HG02759 (cell line): ENCODE measurements around the gene NAT16.
"Not testable (repeated sequence)": the region's sequence is repeated elsewhere in the genome, so short reads cannot be mapped to it uniquely, and the experiment has no call there.

ENCODE experiments used
- ATAC-seq: cut with Tn5 transposase; IDR thresholded peaks from one replicate; pipeline ENCODE4 v1.9.1; 2021; ENCODE audit warnings: mild to moderate bottlenecking, moderate library complexity; ENCODE audit not compliant: unreplicated experiment

NAT16 gene

DNA sequence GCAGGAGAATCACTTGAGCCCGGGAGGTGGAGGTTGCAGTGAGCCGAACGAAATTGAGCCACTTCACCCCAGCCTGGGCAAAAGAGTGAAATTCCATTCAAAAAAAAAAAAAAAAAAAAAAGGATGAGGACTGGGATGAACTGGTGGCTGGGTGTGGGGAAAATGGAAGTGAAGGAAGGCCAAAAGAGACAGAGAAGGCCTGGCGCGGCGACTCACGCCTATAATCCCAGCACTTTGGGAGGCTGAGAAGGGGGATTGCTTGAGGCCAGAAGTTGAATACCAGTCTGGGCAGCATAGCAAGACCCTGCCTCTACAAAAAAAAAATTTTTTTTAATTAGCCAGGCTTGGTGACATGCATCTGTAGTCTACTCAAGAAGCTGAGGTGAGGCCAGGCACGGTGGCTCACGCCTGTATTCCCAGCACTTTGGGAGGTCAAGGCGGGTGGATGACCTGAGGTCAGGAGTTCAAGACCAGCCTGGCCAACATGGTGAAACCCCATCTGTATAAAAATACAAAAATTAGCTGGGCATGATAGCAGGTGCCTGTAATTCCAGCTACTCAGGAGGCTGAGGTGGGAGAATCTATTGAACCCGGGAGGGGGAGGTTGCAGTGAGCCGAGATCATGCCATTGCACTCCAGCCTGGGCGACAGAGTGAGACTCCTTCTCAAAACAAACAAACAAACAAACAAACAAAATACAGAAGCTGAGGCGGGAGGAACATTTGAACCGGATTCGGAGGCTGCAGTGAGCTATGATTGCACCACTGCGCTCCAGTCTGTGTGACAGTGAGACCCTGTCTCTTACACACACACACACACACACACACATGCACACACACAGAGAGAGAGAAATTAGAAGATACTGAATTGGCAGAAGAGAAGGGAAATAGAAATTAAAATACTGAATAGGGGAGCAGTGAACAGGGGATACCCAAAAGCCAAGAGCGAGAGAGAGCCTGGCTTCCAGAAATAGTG lies 47.2 kb downstream of the NAT16 start:
- ATAC-seq: not testable (repeated sequence)

DNA sequence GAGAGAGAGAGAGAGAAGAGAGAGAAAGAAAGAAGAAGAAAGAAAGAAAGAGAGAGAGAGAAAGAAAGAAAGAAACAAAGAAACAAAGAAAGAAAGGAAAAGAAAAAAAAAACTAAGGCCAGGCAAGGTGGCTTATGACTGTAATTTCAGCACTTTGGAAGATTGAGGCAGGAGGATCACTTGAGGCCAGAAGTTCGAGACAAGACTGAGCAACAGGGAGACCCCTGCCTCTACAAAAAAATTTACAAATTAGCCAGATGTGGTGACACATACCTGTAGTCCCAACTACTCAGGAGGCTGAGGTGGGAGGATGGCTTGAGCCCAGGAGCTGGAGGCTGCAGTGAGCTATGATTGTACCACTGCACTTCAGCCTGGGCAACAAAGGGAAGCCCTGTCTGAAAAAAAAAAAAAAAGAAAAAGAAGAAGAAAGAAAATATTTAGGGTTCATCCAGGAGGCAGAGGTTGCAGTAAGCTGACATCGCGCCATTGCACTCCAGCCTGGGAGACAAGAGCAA lies 50.4 kb downstream of the NAT16 start:
- no peak for ATAC-seq

DNA sequence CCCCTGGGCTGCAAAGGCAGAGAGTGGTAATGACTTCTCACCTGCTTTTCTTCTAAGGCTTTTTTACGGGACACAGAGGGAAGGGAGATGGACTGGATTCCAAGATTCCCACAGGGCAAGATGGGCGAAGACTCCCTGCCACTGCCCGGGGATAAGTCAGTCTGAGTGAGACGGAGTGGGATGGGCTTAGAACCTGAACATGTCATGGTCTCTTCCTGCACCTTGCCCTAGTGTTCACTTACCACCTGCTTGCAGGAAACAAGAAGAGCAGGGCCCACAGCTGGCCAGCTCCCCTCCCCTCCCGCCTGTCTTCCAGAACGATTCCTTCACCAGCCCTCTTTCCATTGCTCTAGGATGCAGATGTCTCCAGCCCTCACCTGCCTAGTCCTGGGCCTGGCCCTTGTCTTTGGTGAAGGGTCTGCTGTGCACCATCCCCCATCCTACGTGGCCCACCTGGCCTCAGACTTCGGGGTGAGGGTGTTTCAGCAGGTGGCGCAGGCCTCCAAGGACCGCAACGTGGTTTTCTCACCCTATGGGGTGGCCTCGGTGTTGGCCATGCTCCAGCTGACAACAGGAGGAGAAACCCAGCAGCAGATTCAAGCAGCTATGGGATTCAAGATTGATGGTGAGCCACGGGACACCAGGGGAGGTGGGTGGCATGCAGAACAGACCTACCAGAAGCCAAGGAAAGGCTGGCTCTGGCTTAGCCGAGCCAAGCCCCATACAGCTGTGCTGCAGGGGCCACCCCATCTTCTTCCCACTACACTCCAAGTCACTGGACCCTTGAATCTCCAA lies 51.9 kb downstream of the NAT16 start:
- no peak for ATAC-seq

DNA sequence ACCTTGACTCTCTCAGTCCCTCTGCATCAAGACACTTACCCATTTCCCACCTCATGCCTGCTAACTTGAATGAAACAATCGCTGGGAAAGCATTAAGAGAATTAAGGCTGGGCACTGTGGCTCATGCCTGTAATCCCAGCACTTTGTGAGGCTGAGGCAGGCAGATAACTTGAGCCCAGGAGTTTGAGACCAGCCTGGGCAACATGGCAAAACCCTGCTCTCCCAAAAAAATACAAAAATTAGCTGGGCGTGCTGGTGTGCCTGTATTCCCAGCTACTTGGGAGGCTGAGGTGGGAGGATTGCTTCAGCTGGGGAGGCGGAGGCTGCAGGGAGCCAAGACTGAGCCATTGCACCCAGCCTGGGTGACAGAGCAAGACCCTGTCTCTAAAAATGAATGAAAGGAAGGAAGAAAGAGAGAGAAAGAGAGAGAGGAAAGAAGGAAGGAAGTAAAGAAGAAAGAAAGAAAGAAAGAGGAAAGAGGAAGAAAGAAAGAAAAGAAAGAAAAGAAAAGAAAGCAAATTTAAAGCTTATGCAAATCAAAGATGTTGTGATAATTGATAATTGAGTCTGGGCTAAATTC lies 52.5 kb downstream of the NAT16 start:
- no peak for ATAC-seq

DNA sequence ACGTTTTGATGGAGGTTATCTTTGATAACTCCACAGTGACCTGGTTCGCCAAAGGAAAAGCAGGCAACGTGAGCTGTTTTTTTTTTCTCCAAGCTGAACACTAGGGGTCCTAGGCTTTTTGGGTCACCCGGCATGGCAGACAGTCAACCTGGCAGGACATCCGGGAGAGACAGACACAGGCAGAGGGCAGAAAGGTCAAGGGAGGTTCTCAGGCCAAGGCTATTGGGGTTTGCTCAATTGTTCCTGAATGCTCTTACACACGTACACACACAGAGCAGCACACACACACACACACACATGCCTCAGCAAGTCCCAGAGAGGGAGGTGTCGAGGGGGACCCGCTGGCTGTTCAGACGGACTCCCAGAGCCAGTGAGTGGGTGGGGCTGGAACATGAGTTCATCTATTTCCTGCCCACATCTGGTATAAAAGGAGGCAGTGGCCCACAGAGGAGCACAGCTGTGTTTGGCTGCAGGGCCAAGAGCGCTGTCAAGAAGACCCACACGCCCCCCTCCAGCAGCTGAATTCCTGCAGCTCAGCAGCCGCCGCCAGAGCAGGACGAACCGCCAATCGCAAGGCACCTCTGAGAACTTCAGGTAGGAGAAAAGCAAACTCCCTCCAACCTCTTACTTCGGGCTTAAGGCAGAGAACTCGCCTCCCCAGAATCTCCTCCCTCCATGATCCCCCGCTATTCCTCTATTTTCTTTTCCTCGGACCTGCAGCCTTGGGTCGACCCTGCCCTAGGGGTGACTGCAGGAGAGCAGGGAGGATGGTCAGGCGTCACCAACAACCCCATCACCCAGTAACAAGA lies 53.2 kb downstream of the NAT16 start, which contains the start of gene SERPINE1:
TSS of gene SERPINE1 (plus strand) at position 454 of the 809 bp plus-strand sequence. CDS start 1,290 bp downstream, outside the sequence.
- ATAC-seq: peak; percentile 77

DNA sequence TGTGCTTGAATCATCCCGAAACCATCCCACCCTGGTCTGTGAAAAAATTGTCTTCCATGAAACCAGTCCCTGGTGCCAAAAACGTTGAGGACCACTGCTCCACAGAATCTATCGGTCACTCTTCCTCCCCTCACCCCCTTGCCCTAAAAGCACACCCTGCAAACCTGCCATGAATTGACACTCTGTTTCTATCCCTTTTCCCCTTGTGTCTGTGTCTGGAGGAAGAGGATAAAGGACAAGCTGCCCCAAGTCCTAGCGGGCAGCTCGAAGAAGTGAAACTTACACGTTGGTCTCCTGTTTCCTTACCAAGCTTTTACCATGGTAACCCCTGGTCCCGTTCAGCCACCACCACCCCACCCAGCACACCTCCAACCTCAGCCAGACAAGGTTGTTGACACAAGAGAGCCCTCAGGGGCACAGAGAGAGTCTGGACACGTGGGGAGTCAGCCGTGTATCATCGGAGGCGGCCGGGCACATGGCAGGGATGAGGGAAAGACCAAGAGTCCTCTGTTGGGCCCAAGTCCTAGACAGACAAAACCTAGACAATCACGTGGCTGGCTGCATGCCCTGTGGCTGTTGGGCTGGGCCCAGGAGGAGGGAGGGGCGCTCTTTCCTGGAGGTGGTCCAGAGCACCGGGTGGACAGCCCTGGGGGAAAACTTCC lies 54.0 kb downstream of the NAT16 start:
- no peak for ATAC-seq

DNA sequence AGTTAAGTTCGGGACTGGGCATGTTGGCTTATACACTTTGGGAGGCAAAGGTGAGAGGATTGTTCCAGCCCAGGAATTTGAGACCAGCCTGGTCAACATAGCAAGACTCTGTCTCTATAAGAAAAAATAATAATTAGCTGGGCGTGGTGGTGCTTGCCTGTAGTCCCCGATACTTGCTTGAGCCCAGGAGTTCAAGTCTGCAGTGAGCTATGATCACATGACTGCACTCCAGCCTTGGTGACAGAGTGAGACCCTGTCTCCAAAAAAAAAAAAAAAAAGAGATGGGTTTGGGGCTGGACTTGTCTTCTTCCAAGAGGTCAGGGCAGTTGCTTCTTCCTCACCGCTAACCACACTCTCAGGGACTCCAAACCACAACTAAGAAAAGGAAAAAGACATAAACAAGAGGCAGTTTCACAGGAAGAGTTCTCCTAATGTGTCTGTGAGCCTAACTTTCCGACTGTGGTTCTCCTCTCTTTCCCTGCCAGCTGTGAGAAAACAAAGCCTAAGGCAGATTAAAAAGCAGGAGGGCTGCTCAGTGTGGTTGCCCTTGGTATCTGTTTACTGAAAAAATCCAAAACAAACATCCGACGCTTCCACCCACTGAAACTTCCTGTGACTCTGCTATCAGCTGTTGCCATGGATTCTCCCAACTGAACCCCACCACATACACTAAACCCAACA lies 55.6 kb downstream of the NAT16 start:
- no peak for ATAC-seq

DNA sequence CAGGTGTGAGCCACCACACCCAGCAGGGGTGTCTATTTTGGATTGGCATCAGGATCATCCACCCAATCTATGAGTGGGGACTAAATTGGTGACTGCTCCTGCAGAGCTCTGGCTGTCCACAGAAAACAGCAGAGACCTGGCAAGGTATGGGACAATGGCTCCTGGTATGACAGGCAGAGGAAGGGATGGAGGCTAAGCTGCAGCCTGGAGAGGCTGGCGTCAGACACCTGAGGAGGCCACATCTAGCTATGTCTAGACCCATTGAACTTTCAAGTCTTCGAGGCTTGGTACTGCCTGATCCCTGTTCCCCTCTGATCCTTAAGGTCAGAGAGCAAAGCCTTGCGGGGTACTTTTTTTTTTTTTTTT lies 56.4 kb downstream of the NAT16 start:
- no peak for ATAC-seq

DNA sequence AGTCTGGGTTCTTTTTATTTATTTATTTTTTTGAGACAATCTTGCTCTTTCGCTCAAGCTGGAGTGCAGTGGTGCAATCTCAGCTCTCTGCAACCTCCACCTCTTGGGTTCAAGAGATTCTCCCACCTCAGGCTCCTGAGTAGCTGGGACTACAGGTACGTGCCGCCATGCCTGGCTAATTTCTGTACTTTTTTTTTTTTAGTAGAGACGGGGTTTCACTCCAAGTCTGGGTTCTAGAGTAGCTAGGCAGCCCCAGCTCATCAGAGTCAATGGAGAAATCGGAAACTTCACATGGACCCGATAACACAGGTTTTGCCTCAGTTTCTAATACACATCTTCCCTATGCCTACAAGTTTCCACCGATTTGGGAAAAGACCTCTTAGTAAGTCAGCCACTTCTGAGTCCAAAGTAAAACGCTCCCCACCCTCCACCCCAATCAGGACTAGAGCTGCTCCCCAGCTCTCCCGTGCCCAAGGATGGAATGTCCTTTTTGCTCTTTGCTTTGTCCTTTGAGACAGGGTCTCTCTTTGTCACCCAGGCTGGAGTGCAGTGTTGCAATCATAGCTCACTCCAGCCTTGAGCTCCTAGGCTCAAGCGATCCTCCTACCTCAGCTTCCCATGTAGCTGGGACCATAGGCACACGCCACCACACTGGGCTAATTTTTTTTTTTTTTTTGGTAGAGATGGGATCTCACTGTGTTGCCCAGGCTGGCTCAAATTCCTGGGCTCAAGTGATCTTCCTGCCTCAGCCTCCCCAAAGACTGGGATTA lies 57.0 kb downstream of the NAT16 start:
- no peak for ATAC-seq

DNA sequence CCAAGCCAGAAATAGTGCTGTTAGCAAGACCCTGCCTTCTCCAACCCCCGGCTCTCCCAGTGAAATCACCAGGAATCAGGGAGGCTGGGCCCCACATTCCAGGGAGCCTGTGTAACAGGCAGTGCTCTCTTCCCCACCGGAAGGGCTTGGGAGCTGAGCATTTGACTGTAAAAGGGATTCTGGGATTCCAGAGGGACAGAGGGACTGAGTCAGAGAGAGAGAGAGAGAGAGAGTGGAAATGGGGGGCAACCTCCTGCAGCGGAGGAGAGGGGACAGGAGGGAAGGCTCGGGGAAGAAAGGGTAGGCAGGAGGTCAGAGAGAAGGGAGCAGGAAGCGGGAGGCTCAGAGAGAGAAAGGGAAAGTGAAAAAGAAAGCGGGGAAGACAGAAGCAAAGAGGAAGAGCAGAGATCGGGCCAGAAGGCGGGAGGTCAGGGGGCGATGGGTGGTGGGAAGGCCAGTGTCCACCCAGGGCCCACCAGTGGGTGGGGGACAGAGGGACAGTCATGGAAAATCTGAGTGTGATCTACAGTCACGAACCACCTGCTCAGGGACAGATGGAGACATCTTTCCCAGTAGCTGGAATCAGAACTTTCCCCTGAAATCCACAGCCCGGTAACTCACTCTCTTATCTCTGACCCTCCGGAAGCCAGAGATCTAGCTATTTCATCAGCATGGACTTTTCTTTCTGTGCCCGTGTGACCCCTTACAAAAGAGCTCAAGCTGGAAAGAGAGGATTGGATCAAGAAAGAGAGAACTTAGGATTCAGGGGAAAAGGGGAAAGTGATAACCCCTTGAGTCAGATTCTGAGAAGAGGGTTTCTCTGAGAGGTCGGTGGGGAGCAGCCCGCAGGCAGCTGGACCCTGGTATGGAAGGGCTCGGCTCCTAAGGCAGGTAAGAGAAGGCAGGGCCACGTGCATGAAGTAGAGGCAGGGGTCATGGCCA lies 57.8 kb downstream of the NAT16 start:
- ATAC-seq: no peak

DNA sequence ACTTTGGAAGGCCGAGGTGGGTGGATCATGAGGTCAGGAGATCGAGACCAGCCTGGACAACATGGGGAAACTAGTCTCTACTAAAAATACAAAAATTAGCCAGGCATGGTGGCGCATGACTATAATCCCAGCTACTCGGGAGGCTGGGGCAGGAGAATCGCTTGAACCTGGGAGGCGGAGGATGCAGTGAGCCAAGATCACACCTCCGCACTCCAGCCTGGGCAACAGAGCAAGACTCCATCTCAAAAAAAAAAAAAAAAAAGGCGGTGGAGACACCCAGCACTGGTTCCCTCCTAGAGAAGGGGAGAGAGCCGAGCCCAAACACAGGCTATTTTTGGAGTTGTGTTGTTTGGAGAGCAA lies 58.5 kb downstream of the NAT16 start:
- not testable (repeated sequence) for ATAC-seq
